Lower lobe of right lung (tissue), 2 donors: ENCODE data around the gene FAM177A1. TPM values are rescaled to one million over a fixed set of nuclear protein-coding genes. Genes with fewer than 3 reads are reported as not detected.

Experiments used
- ATAC-seq, 2 donors: fragments of 200-7000 bp; cut with Tn5 transposase; one replicate each; pipeline ENCODE4 v1.9.1; 2020 to 2022; ENCODE audit warnings: mild to moderate bottlenecking in 2 of 2, moderate library complexity in 2 of 2
- DNase-seq: peaks from one replicate; pipeline ENCODE4 v3.0.0-alpha.2; 2020
- H3K27ac ChIP-seq: fragments of 200-600 bp; one replicate; pipeline ENCODE4 v1.8.0; 2022
- H3K27me3 ChIP-seq: fragments of 200-600 bp; one replicate; pipeline ENCODE4 v1.8.0; 2022; ENCODE audit warnings: low read depth
- H3K36me3 ChIP-seq: fragments of 200-600 bp; one replicate; pipeline ENCODE4 v1.8.0; 2022; ENCODE audit warnings: mild to moderate bottlenecking
- H3K4me1 ChIP-seq: fragments of 200-600 bp; one replicate; pipeline ENCODE4 v1.8.0; 2022
- H3K4me3 ChIP-seq: fragments of 200-600 bp; one replicate; pipeline ENCODE4 v1.8.0; 2022; ENCODE audit warnings: mild to moderate bottlenecking
- H3K9me3 ChIP-seq: fragments of 200-600 bp; one replicate; pipeline ENCODE4 v1.8.0; 2022
- CTCF ChIP-seq: fragments of 200-600 bp; IDR thresholded peaks from one replicate; pipeline ENCODE4 v1.8.0; 2022; ENCODE audit warnings: antibody characterized with exemption, mild to moderate bottlenecking
- intact Hi-C: fragments of 100-400 bp; cut with DNase I; formaldehyde crosslinking; loops from one replicate; pipeline ENCODE4 v1.11.0; 2022
- total RNA-seq: library from RNA; stranded (reverse); fragmentation: NEBNext Ultra II Directional; extraction: Animal tissue kit (Norgen Biotek cat#: 25700); gene quantifications from one replicate; pipeline ENCODE4 v1.2.1, GENCODE V29; 2021
- donor health status: DM: no; HTN: yes; CAD: no; lungs with severe emphysema.

Gene FAM177A1
- total RNA-seq, 1 donor from 2014 or later: 104 TPM

GRCh38 chr14:35121887-35122695, 76.0 kb downstream of the FAM177A1 start, which contains the start of the genes PPP2R3C and PRORP:
Gene PPP2R3C (minus strand): TSS chr14:35121990. CDS start chr14:35121959, 31 bp downstream.
Gene PRORP (plus strand): TSS chr14:35122552. CDS start chr14:35123246, 694 bp downstream.
- peak within 1 kb of the TSS; percentile 81 for H3K4me3 ChIP-seq
- peaks cover 9% of the 10 kb centered on the region for H3K36me3 ChIP-seq
- no peaks in the 10 kb centered on the region for H3K9me3 ChIP-seq
- peak; percentile 96 for ATAC-seq
- peak; percentile 97 for DNase-seq
- H3K4me1 ChIP-seq: peaks cover 30% of the 10 kb centered on the region
- peak within 1 kb of the TSS; percentile 97 for H3K27ac ChIP-seq
- TF ChIP-seq CTCF: no peak
- no peaks in the 10 kb centered on the region for H3K27me3 ChIP-seq
- intact Hi-C loops: no loop called here

GRCh38 chr14:35122696-35123387, 76.8 kb downstream of the FAM177A1 start:
- Histone ChIP-seq H3K4me3 (peak overlapping the region; percentile 81), H3K36me3 (peaks cover 7% of the 10 kb centered on the region), H3K27ac (peak overlapping the region; percentile 97), H3K27me3 (no peaks in the 10 kb centered on the region), H3K4me1 (peaks cover 30% of the 10 kb centered on the region), H3K9me3 (no peaks in the 10 kb centered on the region)
- no peak for DNase-seq
- ATAC-seq: peak; percentile 7 to 40
- TF ChIP-seq CTCF: no peak
- intact Hi-C loops: no loop called here

GRCh38 chr14:35123388-35123703, 77.3 kb downstream of the FAM177A1 start:
- peaks cover 7% of the 10 kb centered on the region for H3K36me3 ChIP-seq
- no peaks in the 10 kb centered on the region for H3K27me3 ChIP-seq
- peak overlapping the region; percentile 81 for H3K4me3 ChIP-seq
- TF ChIP-seq CTCF: no peak
- peaks cover 30% of the 10 kb centered on the region for H3K4me1 ChIP-seq
- ATAC-seq (no peak), DNase-seq (no peak)
- intact Hi-C loops: no loop called here
- H3K9me3 ChIP-seq: no peaks in the 10 kb centered on the region
- H3K27ac ChIP-seq: peak overlapping the region; percentile 97

GRCh38 chr14:35124127-35124526, 78.1 kb downstream of the FAM177A1 start:
- no peak for TF ChIP-seq CTCF

More at GRCh38 chr14:35124127-35124526, 78.1 kb downstream of the FAM177A1 start:
- peaks cover 30% of the 10 kb centered on the region for H3K4me1 ChIP-seq
- ATAC-seq: no peak
- no peak overlapping the region for H3K27ac ChIP-seq
- intact Hi-C loops: no loop called here
- peaks cover 7% of the 10 kb centered on the region for H3K36me3 ChIP-seq
- H3K9me3 ChIP-seq: no peaks in the 10 kb centered on the region
- H3K4me3 ChIP-seq: no peak overlapping the region
- H3K27me3 ChIP-seq: no peaks in the 10 kb centered on the region
- DNase-seq: no peak

Other genes with a start within 250 kb of the FAM177A1 start
- 43.5 TPM for gene BAZ1A, start 170.9 kb upstream of the FAM177A1 start, total RNA-seq
- gene SRP54, start 63.3 kb upstream of the FAM177A1 start, total RNA-seq: 41.7 TPM
- gene PPP2R3C, start 75.7 kb downstream of the FAM177A1 start, total RNA-seq: 41.4 TPM
- 22.4 TPM for gene PRORP, start 76.3 kb downstream of the FAM177A1 start, total RNA-seq
- 159 TPM for gene PSMA6, start 246.1 kb downstream of the FAM177A1 start, total RNA-seq